Ascending aorta (tissue), 2 donors: ENCODE results near the gene ITGB7. TPM values are rescaled to one million over a fixed set of nuclear protein-coding genes. Genes with fewer than 3 reads are reported as not detected.

Experiments used
- DNase-seq, 2 donors: peaks; one replicate each; pipeline ENCODE4 v3.0.0-alpha.2; 2019; ENCODE audit warnings: low spot score in 2 of 2
- H3K27ac ChIP-seq, 2 donors: fragments of 200-600 bp; sonication (generic); one replicate each; pipeline ENCODE4 v1.5.1; 2016 to 2017; ENCODE audit warnings: mild to moderate bottlenecking in 1 of 2
- H3K27me3 ChIP-seq: fragments of 200-600 bp; sonication (generic); one replicate; pipeline ENCODE4 v1.5.1; 2017
- H3K36me3 ChIP-seq, 2 donors: fragments of 200-600 bp; sonication (generic); one replicate each; pipeline ENCODE4 v1.5.1; 2016
- H3K4me1 ChIP-seq, 2 donors: fragments of 200-600 bp; sonication (generic); one replicate each; pipeline ENCODE4 v1.5.1; 2016 to 2017; ENCODE audit warnings: mild to moderate bottlenecking in 1 of 2
- H3K4me3 ChIP-seq, 2 donors: fragments of 200-600 bp; sonication (generic); one replicate each; pipeline ENCODE4 v1.5.1; 2016 to 2017; ENCODE audit warnings: mild to moderate bottlenecking in 1 of 2
- H3K9me3 ChIP-seq, 2 donors: fragments of 200-600 bp; sonication (generic); one replicate each; pipeline ENCODE4 v1.5.1; 2016
- intact Hi-C: fragments of 100-400 bp; cut with DNase I; formaldehyde crosslinking; loops from one replicate; pipeline ENCODE4 v1.15.1; 2023
- total RNA-seq: library from RNA; depleted of rRNA; stranded (reverse); fragments of >200 nt; gene quantifications from one replicate; pipeline ENCODE4 v1.1.0, GENCODE V29; 2016
- TF ChIP-seq, protein P1 (sequence below), 3 experiments: fragments of 200-600 bp in 2 of 3; fragments of 450-650 bp in 1 of 3; sonication (generic) in 2 of 3; IDR thresholded peaks; one replicate each; pipeline ENCODE4 v1.5.1; 2016 to 2019; ENCODE audit warnings: antibody characterized with exemption in 3 of 3, mild to moderate bottlenecking in 1 of 3, moderate library complexity in 1 of 3

Gene ITGB7
- total RNA-seq, 1 donor from 2014 or later = 1.6 TPM

- no peaks in the 10 kb centered on the region for H3K27me3 ChIP-seq
- H3K27ac ChIP-seq = no peak overlapping the region
- TF ChIP-seq, protein P1, sequence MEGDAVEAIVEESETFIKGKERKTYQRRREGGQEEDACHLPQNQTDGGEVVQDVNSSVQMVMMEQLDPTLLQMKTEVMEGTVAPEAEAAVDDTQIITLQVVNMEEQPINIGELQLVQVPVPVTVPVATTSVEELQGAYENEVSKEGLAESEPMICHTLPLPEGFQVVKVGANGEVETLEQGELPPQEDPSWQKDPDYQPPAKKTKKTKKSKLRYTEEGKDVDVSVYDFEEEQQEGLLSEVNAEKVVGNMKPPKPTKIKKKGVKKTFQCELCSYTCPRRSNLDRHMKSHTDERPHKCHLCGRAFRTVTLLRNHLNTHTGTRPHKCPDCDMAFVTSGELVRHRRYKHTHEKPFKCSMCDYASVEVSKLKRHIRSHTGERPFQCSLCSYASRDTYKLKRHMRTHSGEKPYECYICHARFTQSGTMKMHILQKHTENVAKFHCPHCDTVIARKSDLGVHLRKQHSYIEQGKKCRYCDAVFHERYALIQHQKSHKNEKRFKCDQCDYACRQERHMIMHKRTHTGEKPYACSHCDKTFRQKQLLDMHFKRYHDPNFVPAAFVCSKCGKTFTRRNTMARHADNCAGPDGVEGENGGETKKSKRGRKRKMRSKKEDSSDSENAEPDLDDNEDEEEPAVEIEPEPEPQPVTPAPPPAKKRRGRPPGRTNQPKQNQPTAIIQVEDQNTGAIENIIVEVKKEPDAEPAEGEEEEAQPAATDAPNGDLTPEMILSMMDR (IDR thresholded peaks at IDR 0.05) = no peak
- no peaks in the 10 kb centered on the region for H3K9me3 ChIP-seq
- no peak overlapping the region for H3K4me3 ChIP-seq
- peaks cover 0 to 5% of the 10 kb centered on the region in 2 donors for H3K4me1 ChIP-seq
- intact Hi-C loops = no loop called here
- no peak for DNase-seq
- H3K36me3 ChIP-seq = no peaks in the 10 kb centered on the region
Measured at GRCh38 chr12:53147653-53148052, 59.4 kb downstream of the ITGB7 start.

DNA sequence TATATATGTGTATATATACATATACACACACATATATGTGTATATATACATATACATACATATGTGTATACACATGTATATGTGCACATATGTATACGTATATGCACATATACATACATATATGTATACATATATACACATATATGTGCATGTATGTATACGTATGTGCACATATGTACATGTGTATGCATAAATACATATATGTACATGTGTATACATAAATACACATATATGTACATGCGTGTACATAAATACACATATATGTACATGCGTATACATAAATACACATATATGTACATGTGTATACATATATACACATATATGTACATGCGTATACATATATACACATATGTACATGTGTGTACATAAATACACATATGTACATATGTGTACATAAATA lies 59.9 kb downstream of the ITGB7 start:
- intact Hi-C loops = no loop called here
- no peak overlapping the region for H3K4me3 ChIP-seq
- H3K27ac ChIP-seq = no peak overlapping the region
- H3K4me1 ChIP-seq = peaks cover 0 to 5% of the 10 kb centered on the region in 2 donors
- H3K9me3 ChIP-seq = no peaks in the 10 kb centered on the region
- TF ChIP-seq, protein P1 (IDR thresholded peaks at IDR 0.05) = no peak
- DNase-seq = no peak
- H3K27me3 ChIP-seq = no peaks in the 10 kb centered on the region
- no peaks in the 10 kb centered on the region for H3K36me3 ChIP-seq

DNA sequence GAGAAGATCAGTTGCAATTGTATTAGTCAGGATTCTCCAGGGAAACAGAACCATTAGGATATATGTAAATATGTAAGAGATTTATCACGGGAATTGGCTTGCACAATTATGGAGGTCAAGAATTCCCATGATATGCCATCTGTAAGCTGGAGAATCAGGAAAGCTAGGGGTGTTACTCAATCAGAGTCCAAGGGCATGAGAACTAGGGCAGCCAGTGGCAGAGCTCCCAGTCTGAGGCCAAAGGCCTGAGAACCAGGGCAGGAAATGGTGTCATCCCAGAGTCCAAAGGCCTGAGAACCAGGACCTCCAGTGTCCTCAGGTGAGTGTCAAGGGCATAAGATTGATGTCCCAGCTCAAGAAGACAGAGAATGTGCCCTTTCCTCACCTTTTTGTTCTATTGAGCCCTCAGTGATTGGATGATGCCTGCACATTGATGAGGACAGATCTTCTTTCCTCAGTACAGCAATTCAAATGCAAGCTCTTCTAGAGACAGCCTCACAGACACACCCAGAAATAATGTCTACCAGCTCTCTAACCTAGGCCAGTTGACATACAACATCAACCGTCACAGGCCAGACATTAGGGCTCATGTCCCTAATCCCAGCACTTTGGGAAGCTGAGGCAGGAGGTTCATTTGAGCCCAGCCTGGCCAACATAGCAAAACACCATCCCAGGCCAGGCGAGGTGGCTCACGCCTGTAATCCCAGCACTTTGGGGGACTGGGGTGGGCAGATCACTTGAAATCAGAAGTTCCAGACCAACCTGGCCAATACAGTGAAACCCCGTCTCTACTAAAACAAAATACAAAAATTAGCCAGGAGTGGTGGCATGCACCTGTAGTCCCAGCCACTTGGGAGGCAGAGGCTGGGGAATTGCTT lies 61.4 kb downstream of the ITGB7 start:
- Histone ChIP-seq H3K9me3 (no peaks in the 10 kb centered on the region), H3K36me3 (no peaks in the 10 kb centered on the region), H3K27me3 (no peaks in the 10 kb centered on the region), H3K4me3 (no peak overlapping the region), H3K27ac (peak overlapping the region; percentile 12 to 18), H3K4me1 (peaks cover 0 to 5% of the 10 kb centered on the region in 2 donors)
- intact Hi-C loops = no loop called here
- DNase-seq = no peak
- TF ChIP-seq, protein P1 (IDR thresholded peaks at IDR 0.05) = no peak

GRCh38 chr12:53143355-53143754 lies 63.7 kb downstream of the ITGB7 start:
- TF ChIP-seq, protein P1 (IDR thresholded peaks at IDR 0.05) = no peak
- no peaks in the 10 kb centered on the region for H3K36me3 ChIP-seq
- DNase-seq = no peak
- intact Hi-C loops = no loop called here
- H3K4me3 ChIP-seq = no peak overlapping the region
- no peaks in the 10 kb centered on the region for H3K4me1 ChIP-seq
- no peak overlapping the region for H3K27ac ChIP-seq
- no peaks in the 10 kb centered on the region for H3K27me3 ChIP-seq
- H3K9me3 ChIP-seq = no peaks in the 10 kb centered on the region

Other genes starting within 250 kb of the ITGB7 start
- 181 TPM for gene EIF4B, start 200.8 kb downstream of the ITGB7 start, total RNA-seq
- gene TNS2, start 157.2 kb downstream of the ITGB7 start, total RNA-seq = 608 TPM
- gene SPRYD3, start 127.9 kb downstream of the ITGB7 start, total RNA-seq = 48.6 TPM
- 1,664 TPM for gene IGFBP6, start 109.6 kb downstream of the ITGB7 start, total RNA-seq
- gene SOAT2, start 103.8 kb downstream of the ITGB7 start, total RNA-seq = not detected
- gene ZNF740, start 26.5 kb downstream of the ITGB7 start, total RNA-seq = 5.9 TPM
- gene CSAD, start 26.3 kb downstream of the ITGB7 start, total RNA-seq = 30.7 TPM
- gene RARG, start 25.0 kb upstream of the ITGB7 start, total RNA-seq = 29.8 TPM
- not detected for gene ESPL1, start 61.0 kb upstream of the ITGB7 start, total RNA-seq
- 187 TPM for gene PFDN5, start 88.3 kb upstream of the ITGB7 start, total RNA-seq
- 27.5 TPM for gene MYG1, start 92.4 kb upstream of the ITGB7 start, total RNA-seq
- gene AAAS, start 114.4 kb upstream of the ITGB7 start, total RNA-seq = 21.2 TPM
- gene SP7, start 129.1 kb upstream of the ITGB7 start, total RNA-seq = not detected
- 49.0 TPM for gene SP1, start 172.9 kb upstream of the ITGB7 start, total RNA-seq
- gene AMHR2, start 216.6 kb upstream of the ITGB7 start, total RNA-seq = not detected
- gene PRR13, start 234.5 kb upstream of the ITGB7 start, total RNA-seq = 20.6 TPM
- 354 TPM for gene PCBP2, start 244.9 kb upstream of the ITGB7 start, total RNA-seq